HepG2 (cell line): Measurements from ENCODE around the gene WDR37.

Experiments used
- PAX8 ChIP-seq: sonication (generic); formaldehyde crosslinking; IDR thresholded peaks from 2 replicates; pipeline ENCODE4 v1.8.0; 2022; ENCODE audit warnings: mild to moderate bottlenecking, missing genetic modification reagents, borderline replicate concordance
- ZBTB8A ChIP-seq: sonication (generic); formaldehyde crosslinking; IDR thresholded peaks from 2 replicates; pipeline ENCODE4 v1.4.0; 2020; ENCODE audit warnings: mild to moderate bottlenecking, low read depth, missing genetic modification reagents, borderline replicate concordance
- ZSCAN21 ChIP-seq: sonication (generic); formaldehyde crosslinking; IDR thresholded peaks from 2 replicates; pipeline ENCODE4 v1.8.0; 2022; ENCODE audit warnings: mild to moderate bottlenecking, missing genetic modification reagents, moderate library complexity, borderline replicate concordance

GRCh38 chr10:1132584-1132983, 76.4 kb downstream of the WDR37 start:
- TF ChIP-seq PAX8 (CRISPR knock-in tag) (no peak), ZSCAN21 (CRISPR knock-in tag) (no peak), ZBTB8A (no peak)
